Endothelial cell of umbilical vein (primary cell): ENCODE measurements around the gene TRIM24.

ENCODE experiments used
- EZH2 ChIP-seq: IDR thresholded peaks from 2 replicates; pipeline ENCODE4 v1.6.1; 2012; ENCODE audit warnings: borderline replicate concordance, low read depth, mild to moderate bottlenecking, moderate library complexity, low read length, inconsistent platforms; ENCODE audit not compliant: severe bottlenecking
- FOS ChIP-seq: IDR thresholded peaks from 2 replicates; pipeline ENCODE4 v1.6.1; 2011; ENCODE audit warnings: mild to moderate bottlenecking, low read length, moderate library complexity, borderline replicate concordance; ENCODE audit not compliant: insufficient read depth
- GATA2 ChIP-seq: IDR thresholded peaks from 2 replicates; pipeline ENCODE4 v1.7.0; 2011; ENCODE audit warnings: low read depth, mild to moderate bottlenecking, moderate library complexity, mixed read lengths, low read length; ENCODE audit not compliant: insufficient read length, insufficient read depth
- JUN ChIP-seq: IDR thresholded peaks from 2 replicates; pipeline ENCODE4 v1.6.1; 2011; ENCODE audit warnings: borderline replicate concordance, low read depth; ENCODE audit not compliant: insufficient read length, insufficient read depth
- MYC ChIP-seq: IDR thresholded peaks from one replicate; pipeline ENCODE4 v1.6.1; 2011; ENCODE audit warnings: mild to moderate bottlenecking, low read depth, low read length
- POLR2A ChIP-seq: IDR thresholded peaks from 2 replicates; pipeline ENCODE4 v1.6.1; 2012; ENCODE audit warnings: low read depth, mild to moderate bottlenecking, control low read depth, low read length
- POLR2AphosphoS5 ChIP-seq: IDR thresholded peaks from 2 replicates; pipeline ENCODE4 v1.6.1; 2012; ENCODE audit warnings: low read depth, mild to moderate bottlenecking, control low read depth, low read length, moderate library complexity; ENCODE audit not compliant: insufficient read depth
- TF ChIP-seq, protein P1 (sequence below), 2 donors: IDR thresholded peaks; 1 replicate in 1 of 2; 2 replicates in 1 of 2; pipeline ENCODE4 v1.5.1; 2011; ENCODE audit warnings: low read length in 2 of 2, mild to moderate bottlenecking in 2 of 2, moderate library complexity in 2 of 2, control low read depth in 1 of 2, inconsistent platforms in 1 of 2, low read depth in 1 of 2; ENCODE audit not compliant: insufficient read depth in 1 of 2; ENCODE audit errors: extremely low read depth in 1 of 2
- TF ChIP-seq, protein P2 (sequence below): IDR thresholded peaks from 2 replicates; pipeline ENCODE4 v1.6.1; 2011; ENCODE audit not compliant: insufficient read depth, insufficient read length

GRCh38 chr7:138483531-138483930 is 23.5 kb downstream of the TRIM24 start:
- TF ChIP-seq EZH2 (no peak), POLR2A (no peak), POLR2AphosphoS5 (no peak), MYC (no peak), FOS (no peak), GATA2 (no peak), JUN (no peak)
- TF ChIP-seq, protein P1, sequence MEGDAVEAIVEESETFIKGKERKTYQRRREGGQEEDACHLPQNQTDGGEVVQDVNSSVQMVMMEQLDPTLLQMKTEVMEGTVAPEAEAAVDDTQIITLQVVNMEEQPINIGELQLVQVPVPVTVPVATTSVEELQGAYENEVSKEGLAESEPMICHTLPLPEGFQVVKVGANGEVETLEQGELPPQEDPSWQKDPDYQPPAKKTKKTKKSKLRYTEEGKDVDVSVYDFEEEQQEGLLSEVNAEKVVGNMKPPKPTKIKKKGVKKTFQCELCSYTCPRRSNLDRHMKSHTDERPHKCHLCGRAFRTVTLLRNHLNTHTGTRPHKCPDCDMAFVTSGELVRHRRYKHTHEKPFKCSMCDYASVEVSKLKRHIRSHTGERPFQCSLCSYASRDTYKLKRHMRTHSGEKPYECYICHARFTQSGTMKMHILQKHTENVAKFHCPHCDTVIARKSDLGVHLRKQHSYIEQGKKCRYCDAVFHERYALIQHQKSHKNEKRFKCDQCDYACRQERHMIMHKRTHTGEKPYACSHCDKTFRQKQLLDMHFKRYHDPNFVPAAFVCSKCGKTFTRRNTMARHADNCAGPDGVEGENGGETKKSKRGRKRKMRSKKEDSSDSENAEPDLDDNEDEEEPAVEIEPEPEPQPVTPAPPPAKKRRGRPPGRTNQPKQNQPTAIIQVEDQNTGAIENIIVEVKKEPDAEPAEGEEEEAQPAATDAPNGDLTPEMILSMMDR (IDR thresholded peaks at IDR 0.05; ENCODE audit: extremely low read depth in 1 of 2, insufficient read depth in 1 of 2, low read depth in 1 of 2, low read length in 2 of 2), result no peak
- TF ChIP-seq, protein P2, sequence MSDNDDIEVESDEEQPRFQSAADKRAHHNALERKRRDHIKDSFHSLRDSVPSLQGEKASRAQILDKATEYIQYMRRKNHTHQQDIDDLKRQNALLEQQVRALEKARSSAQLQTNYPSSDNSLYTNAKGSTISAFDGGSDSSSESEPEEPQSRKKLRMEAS, result no peak
